Measurements from ENCODE around the gene MOAP1.

The MOAP1 gene

GRCh38 chr14:93207468-93208308 is 23.0 kb upstream of the MOAP1 start:
- TF ChIP-seq CTCF (IDR thresholded peaks at IDR 0.05; ENCODE audit: low read depth, low read length) = peak; percentile 58
- Histone ChIP-seq H3K9me3 (ENCODE audit: severe bottlenecking) (no peaks in the 10 kb centered on the region), H3K36me3 (peaks cover 40% of the 10 kb centered on the region), H3K27me3 (ENCODE audit: insufficient read depth, low read depth, severe bottlenecking) (no peaks in the 10 kb centered on the region), H3K27ac (peak overlapping the region; percentile 92), H3K4me3 (ENCODE audit: low read depth, low read length) (peak overlapping the region; percentile 94)
- DNase-seq = peak; percentile 68

GRCh38 chr14:93206793-93207467 is 22.2 kb upstream of the MOAP1 start, which contains the start of the genes GON7 and UBR7:
Gene GON7 (minus strand): TSS chr14:93207065. CDS start chr14:93207037, 28 bp downstream.
Gene UBR7 (plus strand): TSS chr14:93207256. CDS start chr14:93207292, 36 bp downstream.
- no peaks in the 10 kb centered on the region for H3K9me3 ChIP-seq (ENCODE audit: severe bottlenecking)
- DNase-seq = peak; percentile 97
- H3K36me3 ChIP-seq = peaks cover 32% of the 10 kb centered on the region
- peak within 1 kb of the TSS; percentile 94 for H3K4me3 ChIP-seq (ENCODE audit: low read depth, low read length)
- peak; percentile 32; the same call in 1 of the 2 replicates for TF ChIP-seq CTCF (IDR thresholded peaks at IDR 0.05; ENCODE audit: low read depth, low read length)
- no peaks in the 10 kb centered on the region for H3K27me3 ChIP-seq (ENCODE audit: insufficient read depth, low read depth, severe bottlenecking)
- peak within 1 kb of the TSS; percentile 92 for H3K27ac ChIP-seq

GRCh38 chr14:93201155-93201704 is 16.5 kb upstream of the MOAP1 start:
- no peak for DNase-seq
- H3K27ac ChIP-seq = no peak overlapping the region
- no peak for TF ChIP-seq CTCF (IDR thresholded peaks at IDR 0.05; ENCODE audit: low read depth, low read length)
- no peaks in the 10 kb centered on the region for H3K9me3 ChIP-seq (ENCODE audit: severe bottlenecking)
- no peak overlapping the region for H3K4me3 ChIP-seq (ENCODE audit: low read depth, low read length)
- no peaks in the 10 kb centered on the region for H3K27me3 ChIP-seq (ENCODE audit: insufficient read depth, low read depth, severe bottlenecking)
- peaks cover 8% of the 10 kb centered on the region; the same call in 1 of the 2 replicates for H3K36me3 ChIP-seq

- Histone ChIP-seq H3K9me3 (ENCODE audit: severe bottlenecking) (no peaks in the 10 kb centered on the region), H3K4me3 (ENCODE audit: low read depth, low read length) (no peak overlapping the region), H3K36me3 (peaks cover 8% of the 10 kb centered on the region; the same call in 1 of the 2 replicates), H3K27me3 (ENCODE audit: insufficient read depth, low read depth, severe bottlenecking) (no peaks in the 10 kb centered on the region), H3K27ac (no peak overlapping the region)
- DNase-seq = no peak
- no peak for TF ChIP-seq CTCF (IDR thresholded peaks at IDR 0.05; ENCODE audit: low read depth, low read length)
Observed at GRCh38 chr14:93200553-93200952, 15.9 kb upstream of the MOAP1 start.

- peak; percentile 86 for DNase-seq
- TF ChIP-seq CTCF (IDR thresholded peaks at IDR 0.05; ENCODE audit: low read depth, low read length) = no peak
- no peak overlapping the region for H3K4me3 ChIP-seq (ENCODE audit: low read depth, low read length)
- H3K36me3 ChIP-seq = peaks cover 3% of the 10 kb centered on the region; the same call in 1 of the 2 replicates
- peak overlapping the region; percentile 90 for H3K27ac ChIP-seq
- H3K27me3 ChIP-seq (ENCODE audit: insufficient read depth, low read depth, severe bottlenecking) = no peaks in the 10 kb centered on the region
- no peaks in the 10 kb centered on the region for H3K9me3 ChIP-seq (ENCODE audit: severe bottlenecking)
Observed at GRCh38 chr14:93199031-93199430, 14.3 kb upstream of the MOAP1 start.

All from WERI-Rb-1 (cell line).